Neuronal stem cell (in vitro differentiated cells): Measurements from ENCODE around the gene CFAP99.
A peak's percentile ranks its signal among the peaks of the same experiment; 100 is the strongest.
"Not testable (repeated sequence)": the region's sequence is repeated elsewhere in the genome, so short reads cannot be mapped to it uniquely, and the experiment has no call there.

Source experiments
- DNase-seq: peaks from one replicate; pipeline ENCODE4 v3.0.0-alpha.2; 2013; ENCODE audit warnings: low spot score
- H2AFZ ChIP-seq: one replicate; pipeline ENCODE4 v1.6.1; 2013; ENCODE audit warnings: mild to moderate bottlenecking, low read length, inconsistent platforms
- H2AK5ac ChIP-seq: 2 replicates; pipeline ENCODE4 v1.6.1; 2013; ENCODE audit warnings: low read depth, mild to moderate bottlenecking, inconsistent platforms, low read length, moderate library complexity, mixed read lengths
- H2BK120ac ChIP-seq: 2 replicates; pipeline ENCODE4 v1.6.1; 2013; ENCODE audit warnings: low read depth, mild to moderate bottlenecking, inconsistent platforms, low read length, moderate library complexity, mixed read lengths
- H2BK12ac ChIP-seq: one replicate; pipeline ENCODE4 v1.6.1; 2013; ENCODE audit warnings: low read length, inconsistent platforms
- H2BK15ac ChIP-seq: 2 replicates; pipeline ENCODE4 v1.6.1; 2013; ENCODE audit warnings: mild to moderate bottlenecking, low read length, inconsistent platforms, mixed read lengths
- H2BK5ac ChIP-seq: one replicate; pipeline ENCODE4 v1.6.1; 2013; ENCODE audit warnings: inconsistent platforms, mild to moderate bottlenecking, low read length, moderate library complexity
- H3K14ac ChIP-seq: one replicate; pipeline ENCODE4 v1.6.1; 2013; ENCODE audit warnings: low read length, inconsistent platforms
- H3K18ac ChIP-seq: 2 replicates; pipeline ENCODE4 v1.6.1; 2013; ENCODE audit warnings: low read length, inconsistent platforms
- H3K23ac ChIP-seq: 2 replicates; pipeline ENCODE4 v1.6.1; 2013; ENCODE audit warnings: low read depth, mild to moderate bottlenecking, mixed read lengths, low read length, inconsistent platforms; ENCODE audit not compliant: poor library complexity
- H3K27ac ChIP-seq: replicated peaks from 3 replicates; pipeline ENCODE4 v1.5.1; 2013; ENCODE audit warnings: low read length, inconsistent platforms
- H3K27me3 ChIP-seq, 3 experiments: 2 replicates each; pipeline ENCODE4 v1.6.1; 2013; ENCODE audit warnings: low read length in 3 of 3, mild to moderate bottlenecking in 2 of 3, inconsistent platforms in 1 of 3, low read depth in 1 of 3, mixed read lengths in 1 of 3, moderate library complexity in 1 of 3; ENCODE audit not compliant: control insufficient read depth in 3 of 3, insufficient read depth in 3 of 3
- H3K36me3 ChIP-seq, 2 donors: replicated peaks in 1 of 2; 2 replicates each; pipeline ENCODE4 v1.6.1; 2013; ENCODE audit warnings: low read length in 2 of 2; ENCODE audit not compliant: control insufficient read depth in 2 of 2, insufficient read depth in 2 of 2
- H3K4ac ChIP-seq: 2 replicates; pipeline ENCODE4 v1.6.1; 2013; ENCODE audit warnings: inconsistent platforms, mild to moderate bottlenecking, low read length, moderate library complexity
- H3K4me1 ChIP-seq, 2 donors: 1 replicate in 1 of 2; 2 replicates in 1 of 2; pipeline ENCODE4 v1.6.1; 2013; ENCODE audit warnings: low read length in 2 of 2, low read depth in 1 of 2; ENCODE audit not compliant: control insufficient read depth in 2 of 2, insufficient read depth in 1 of 2
- H3K4me2 ChIP-seq: one replicate; pipeline ENCODE4 v1.6.1; 2013; ENCODE audit warnings: mild to moderate bottlenecking, low read length, inconsistent platforms; ENCODE audit not compliant: insufficient read depth, poor library complexity, severe bottlenecking
- H3K4me3 ChIP-seq, 2 donors: 2 replicates each; pipeline ENCODE4 v1.5.1; 2013; ENCODE audit warnings: low read length in 2 of 2, mild to moderate bottlenecking in 2 of 2, inconsistent platforms in 1 of 2, moderate library complexity in 1 of 2
- H3K79me1 ChIP-seq: one replicate; pipeline ENCODE4 v1.6.1; 2013; ENCODE audit warnings: low read depth, mild to moderate bottlenecking, inconsistent platforms, low read length, moderate library complexity
- H3K9ac ChIP-seq: one replicate; pipeline ENCODE4 v1.6.1; 2013; ENCODE audit warnings: mild to moderate bottlenecking, low read depth, low read length, inconsistent platforms; ENCODE audit not compliant: poor library complexity
- H3K9me3 ChIP-seq, 2 donors: replicated peaks in 1 of 2; 2 replicates each; pipeline versions ENCODE3 to v1.6.1; 2013; ENCODE audit warnings: low read length in 2 of 2, mild to moderate bottlenecking in 2 of 2, inconsistent platforms in 1 of 2, low read depth in 1 of 2, mixed read lengths in 1 of 2, moderate library complexity in 1 of 2; ENCODE audit not compliant: control insufficient read depth in 2 of 2, insufficient read depth in 1 of 2
- H4K8ac ChIP-seq: one replicate; pipeline ENCODE4 v1.6.1; 2013; ENCODE audit warnings: low read depth, mild to moderate bottlenecking, inconsistent platforms, low read length, moderate library complexity
- H4K91ac ChIP-seq: one replicate; pipeline ENCODE4 v1.6.1; 2013; ENCODE audit warnings: low read length, low read depth, mild to moderate bottlenecking, inconsistent platforms; ENCODE audit not compliant: poor library complexity
- WGBS, 2 donors: extraction: QIAGEN DNeasy Blood & Tissue Kit; methylation state at CpG; one replicate each; pipeline ENCODE4 v1.1.7; 2013; ENCODE audit warnings: missing lambda C conversion rate in 2 of 2, mixed read lengths in 1 of 2; ENCODE audit not compliant: insufficient read length in 2 of 2, insufficient replicate concordance in 1 of 2; ENCODE audit errors: extremely low coverage in 2 of 2; 5-methylcytosine and 5-hydroxymethylcytosine counted together

Gene CFAP99

GRCh38 chr4:2462992-2463762 lies 44.4 kb downstream of the CFAP99 start:
- Histone ChIP-seq H2BK120ac (no peak overlapping the region), H4K8ac (no peak overlapping the region), H4K91ac (no peak overlapping the region), H3K23ac (peak overlapping the region; percentile 38), H3K4ac (no peak overlapping the region), H2AFZ (peak overlapping the region; percentile 99), H2AK5ac (peak overlapping the region; percentile 9), H3K9ac (no peak overlapping the region), H3K4me2 (peak overlapping the region; percentile 85), H2BK15ac (no peak overlapping the region), H3K27ac (no peak overlapping the region), H3K14ac (no peak overlapping the region), H3K4me3 (peak overlapping the region in 1 of 2 donors; percentile 52), H3K36me3 (peaks cover 2 to 6% of the 10 kb centered on the region in 2 donors), H2BK12ac (no peak overlapping the region), H2BK5ac (peak overlapping the region; percentile 4), H3K4me1 (peaks cover 2 to 5% of the 10 kb centered on the region in 2 donors), H3K79me1 (peaks cover 4% of the 10 kb centered on the region), H3K9me3 (no peaks in the 10 kb centered on the region), H3K18ac (no peak overlapping the region), H3K27me3 (peaks cover 2 to 18% (median 15%) of the 10 kb centered on the region in 3 experiments)
- no peak for DNase-seq
- WGBS, 2 donors, result no CpG with 5 or more reads among the region's 35 CpGs

GRCh38 chr4:2465032-2465431 lies 46.3 kb downstream of the CFAP99 start:
- no peak for DNase-seq
- Histone ChIP-seq H3K4me3 (no peak overlapping the region), H2AFZ (no peak overlapping the region), H3K14ac (no peak overlapping the region), H2AK5ac (no peak overlapping the region), H2BK120ac (no peak overlapping the region), H3K27ac (no peak overlapping the region), H2BK5ac (no peak overlapping the region), H3K27me3 (peaks cover 2 to 18% (median 9%) of the 10 kb centered on the region in 3 experiments), H3K23ac (no peak overlapping the region), H2BK12ac (no peak overlapping the region), H3K18ac (no peak overlapping the region), H3K4ac (no peak overlapping the region), H3K9me3 (no peaks in the 10 kb centered on the region), H3K79me1 (peaks cover 8% of the 10 kb centered on the region), H3K36me3 (peaks cover 2 to 6% of the 10 kb centered on the region in 2 donors), H4K91ac (no peak overlapping the region), H3K9ac (no peak overlapping the region), H4K8ac (no peak overlapping the region), H3K4me2 (no peak overlapping the region), H3K4me1 (peaks cover 2 to 5% of the 10 kb centered on the region in 2 donors), H2BK15ac (no peak overlapping the region)
- no CpG with 5 or more reads among the region's 6 CpGs for WGBS, 2 donors

GRCh38 chr4:2465544-2465943 lies 46.8 kb downstream of the CFAP99 start:
- H2BK12ac ChIP-seq, H3K79me1 ChIP-seq, H3K4me1 ChIP-seq, H2BK15ac ChIP-seq, H3K23ac ChIP-seq, H3K9ac ChIP-seq, H3K36me3 ChIP-seq, H4K91ac ChIP-seq, H3K18ac ChIP-seq, H3K14ac ChIP-seq, H2AFZ ChIP-seq, H3K9me3 ChIP-seq, H3K27ac ChIP-seq, H2BK120ac ChIP-seq, H2BK5ac ChIP-seq, H2AK5ac ChIP-seq, DNase-seq, H3K4ac ChIP-seq, H3K4me2 ChIP-seq, H3K4me3 ChIP-seq, H4K8ac ChIP-seq: not testable (repeated sequence)
- peaks cover 2 to 18% (median 6%) of the 10 kb centered on the region in 3 experiments for H3K27me3 ChIP-seq

- Histone ChIP-seq H3K9ac (peak within 1 kb of the TSS; percentile 99), H3K4ac (peak within 1 kb of the TSS; percentile 95), H3K4me3 (peak within 1 kb of the TSS; percentile 66 to 99), H3K27me3 (peaks cover 0 to 4% (median 0%) of the 10 kb centered on the region in 3 experiments), H2AFZ (peak within 1 kb of the TSS; percentile 93), H3K18ac (peak within 1 kb of the TSS; percentile 94), H3K79me1 (peaks cover 8% of the 10 kb centered on the region), H2BK5ac (peak within 1 kb of the TSS; percentile 95), H3K4me2 (peak within 1 kb of the TSS; percentile 89), H3K14ac (peak within 1 kb of the TSS; percentile 90), H4K91ac (peak within 1 kb of the TSS; percentile 74), H4K8ac (peak within 1 kb of the TSS; percentile 94), H2BK15ac (peak within 1 kb of the TSS; percentile 49), H2BK12ac (no peak within 1 kb of the TSS), H2AK5ac (peak within 1 kb of the TSS; percentile 97), H3K36me3 (peaks cover 9 to 37% of the 10 kb centered on the region in 2 donors), H3K27ac (peak within 1 kb of the TSS; percentile 89), H3K9me3 (peaks cover 0 to 23% of the 10 kb centered on the region in 2 donors), H3K4me1 (peaks cover 2 to 6% of the 10 kb centered on the region in 2 donors), H3K23ac (peak within 1 kb of the TSS; percentile 66), H2BK120ac (peak within 1 kb of the TSS; percentile 35)
- DNase-seq, result peak; percentile 92
- no CpG with 5 or more reads among the region's 74 CpGs for WGBS, 2 donors
These were observed 49.9 kb downstream of the CFAP99 start, which contains the start of gene RNF4 for GRCh38 chr4:2468456-2469191. Gene RNF4 (plus strand): TSS chr4:2469106. CDS start chr4:2490494, 21,388 bp downstream.
